COLO829 (cell line): ENCODE data around the gene PHACTR1.

Experiments used
- DNase-seq: peaks from one replicate; pipeline ENCODE4 v3.0.0; 2012; ENCODE audit warnings: low spot score

PHACTR1 gene

DNA sequence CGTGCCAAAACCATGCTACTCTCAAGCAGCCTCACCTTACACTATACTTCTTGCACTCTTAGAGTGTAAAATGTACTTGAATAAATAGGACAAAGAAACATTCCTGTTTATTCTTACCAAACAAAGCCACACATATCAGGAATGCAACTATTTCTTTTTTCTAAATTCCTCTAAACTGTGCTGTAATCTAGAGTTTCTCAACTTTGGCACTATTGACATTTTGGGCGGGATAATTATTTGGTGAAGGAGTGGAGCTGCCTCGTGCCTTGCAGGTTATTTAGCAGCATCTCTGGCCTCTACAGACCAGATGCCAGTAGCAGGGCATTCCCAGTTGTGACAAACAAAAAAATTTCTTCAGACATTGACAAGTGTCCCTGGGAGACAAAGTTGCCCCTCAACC, 86.9 kb downstream of the PHACTR1 start:
- DNase-seq, result no peak

DNA sequence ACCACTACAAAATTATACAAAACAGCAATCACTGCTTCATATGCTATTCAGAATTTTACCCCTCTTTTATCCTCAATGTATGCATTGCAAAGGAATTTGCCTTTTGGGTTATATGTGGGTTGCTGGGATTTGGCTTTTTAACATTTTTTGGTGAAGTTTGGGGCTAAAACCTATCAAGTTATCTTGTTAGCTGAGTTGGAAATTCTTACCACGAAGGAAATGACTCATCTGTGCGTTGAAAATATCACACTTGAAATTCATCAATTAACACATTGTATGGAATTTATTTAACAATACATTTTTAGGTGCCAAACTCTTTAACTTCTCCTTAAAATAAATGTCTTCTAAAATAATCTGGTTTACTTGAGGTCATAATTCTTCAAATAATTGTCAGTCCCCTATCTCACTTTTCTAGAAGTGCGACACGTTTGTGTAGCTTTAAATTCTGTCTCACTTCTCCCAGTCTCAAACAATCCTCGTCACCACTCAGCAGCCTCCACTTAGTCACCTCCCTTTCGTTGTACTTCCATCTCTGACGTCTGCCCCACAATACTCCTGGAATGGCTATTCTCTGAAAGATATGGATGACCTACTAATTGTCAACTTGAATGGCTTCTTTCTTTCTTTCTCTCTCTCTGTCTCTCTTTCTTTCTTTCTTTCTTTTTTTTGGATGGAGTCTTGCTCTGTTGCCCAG, 88.5 kb downstream of the PHACTR1 start:
- peak; percentile 12 for DNase-seq

DNA sequence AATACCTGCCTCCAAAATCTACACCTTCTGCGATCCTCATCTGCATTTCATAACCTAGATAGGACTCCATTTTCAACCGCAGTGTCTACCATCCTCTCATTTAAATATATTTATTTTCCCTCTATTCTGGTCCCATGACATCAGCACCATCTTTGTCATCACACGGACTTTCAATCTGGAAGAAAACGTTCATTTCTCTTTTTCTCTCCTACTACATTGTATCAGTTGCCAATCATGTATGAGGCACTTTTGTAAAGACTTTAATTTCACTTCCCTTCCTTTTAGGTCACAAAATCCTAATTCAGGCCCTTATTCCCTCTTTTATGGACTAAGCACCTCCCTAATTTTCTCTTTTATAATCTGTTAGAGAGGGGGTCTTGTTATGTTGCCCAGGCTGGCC, 89.6 kb downstream of the PHACTR1 start:
- DNase-seq, result no peak

DNA sequence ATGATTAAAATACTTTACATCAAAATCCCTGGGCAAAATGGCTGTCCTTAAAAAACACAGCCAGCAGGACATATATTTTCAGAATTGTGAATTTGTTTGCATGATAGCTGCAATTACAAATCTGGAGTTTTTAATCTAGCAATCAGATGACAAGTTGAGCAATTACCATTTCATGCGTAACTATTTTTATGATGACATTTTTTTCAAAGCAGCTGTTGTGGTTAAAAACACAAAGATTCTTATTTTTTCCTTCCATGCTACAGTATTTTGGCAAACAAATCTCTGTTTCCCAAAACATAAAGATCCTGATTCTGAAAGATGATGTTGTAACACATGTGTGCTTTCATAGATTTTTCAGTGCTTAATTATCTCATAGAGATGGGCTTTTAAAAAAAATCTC, 90.2 kb downstream of the PHACTR1 start:
- DNase-seq, result no peak

DNA sequence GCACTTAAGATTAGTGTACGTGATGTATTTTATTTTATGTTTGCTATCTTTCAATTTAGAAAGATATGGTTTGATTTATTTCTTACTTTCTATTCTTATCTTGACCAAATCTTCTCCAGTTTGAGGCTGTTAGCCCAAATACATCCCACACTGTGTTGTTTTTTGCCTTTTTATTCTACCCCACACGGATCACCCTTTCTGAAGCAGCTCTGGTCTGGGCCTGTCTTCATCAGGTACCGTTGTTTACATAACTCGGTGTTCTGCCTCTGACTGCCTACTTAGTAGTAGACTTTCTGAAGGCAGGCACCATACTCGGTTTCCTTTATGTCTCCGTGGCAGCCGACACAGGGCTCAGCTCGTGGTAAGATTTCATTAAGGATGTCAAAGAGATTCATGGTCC, 95.0 kb downstream of the PHACTR1 start:
- no peak for DNase-seq

DNA sequence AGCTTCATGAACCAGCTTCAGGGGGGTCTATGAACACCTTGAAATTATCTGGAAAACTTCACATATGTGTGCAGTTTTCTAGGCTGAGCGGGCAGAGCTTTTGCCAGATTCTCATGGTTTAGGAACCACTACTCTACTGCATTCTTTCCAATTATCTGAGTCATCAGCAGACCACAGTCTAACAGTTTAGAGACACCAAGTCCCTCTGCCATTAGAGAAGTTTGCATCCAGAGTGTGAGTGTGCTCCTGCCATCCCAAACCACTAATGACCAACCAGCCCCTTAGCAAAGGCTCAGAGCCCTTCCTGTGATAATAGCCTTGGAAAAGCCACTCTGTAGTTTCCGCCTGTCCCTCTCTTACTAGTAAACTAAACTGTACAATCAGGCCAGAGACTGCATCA, 96.8 kb downstream of the PHACTR1 start:
- DNase-seq, result no peak

DNA sequence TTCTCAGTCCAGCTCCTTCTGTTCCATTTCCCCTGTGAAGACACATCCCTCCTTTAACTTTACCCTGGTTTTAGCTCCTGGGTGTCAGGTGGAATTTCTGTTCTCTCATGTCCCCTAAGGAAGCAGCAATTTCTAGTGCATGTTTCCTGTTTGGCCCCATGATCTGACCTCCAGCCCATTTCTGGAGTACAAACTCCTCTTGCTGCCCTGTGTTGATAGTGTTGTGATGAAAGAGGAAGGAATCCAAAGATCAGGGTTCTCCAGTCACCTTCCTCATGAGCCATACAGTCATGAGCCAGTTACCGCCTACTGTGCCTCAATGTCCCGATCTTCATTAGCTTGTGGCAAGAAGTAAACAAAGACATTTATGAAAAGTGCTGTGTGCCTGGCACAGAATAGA, 97.4 kb downstream of the PHACTR1 start:
- DNase-seq, result no peak

DNA sequence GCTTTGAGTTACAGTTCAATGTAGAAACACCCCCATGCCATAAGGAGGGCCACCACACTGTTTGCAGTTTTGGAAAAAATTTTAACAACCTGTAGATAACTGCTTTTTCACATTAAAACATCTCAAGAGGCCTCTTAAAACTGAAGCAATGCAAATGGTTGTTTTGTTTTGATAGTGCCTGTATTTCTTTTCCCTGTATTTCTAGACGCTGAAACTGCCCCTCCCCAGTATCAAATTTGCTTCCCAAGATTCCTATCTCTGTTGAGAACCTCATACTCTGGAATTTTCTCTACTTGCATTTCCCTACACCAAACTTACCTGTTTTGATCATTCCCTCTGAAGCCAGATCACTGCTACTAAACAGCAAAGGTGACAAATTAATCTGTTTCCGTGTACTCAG, 98.5 kb downstream of the PHACTR1 start:
- DNase-seq, result no peak

DNA sequence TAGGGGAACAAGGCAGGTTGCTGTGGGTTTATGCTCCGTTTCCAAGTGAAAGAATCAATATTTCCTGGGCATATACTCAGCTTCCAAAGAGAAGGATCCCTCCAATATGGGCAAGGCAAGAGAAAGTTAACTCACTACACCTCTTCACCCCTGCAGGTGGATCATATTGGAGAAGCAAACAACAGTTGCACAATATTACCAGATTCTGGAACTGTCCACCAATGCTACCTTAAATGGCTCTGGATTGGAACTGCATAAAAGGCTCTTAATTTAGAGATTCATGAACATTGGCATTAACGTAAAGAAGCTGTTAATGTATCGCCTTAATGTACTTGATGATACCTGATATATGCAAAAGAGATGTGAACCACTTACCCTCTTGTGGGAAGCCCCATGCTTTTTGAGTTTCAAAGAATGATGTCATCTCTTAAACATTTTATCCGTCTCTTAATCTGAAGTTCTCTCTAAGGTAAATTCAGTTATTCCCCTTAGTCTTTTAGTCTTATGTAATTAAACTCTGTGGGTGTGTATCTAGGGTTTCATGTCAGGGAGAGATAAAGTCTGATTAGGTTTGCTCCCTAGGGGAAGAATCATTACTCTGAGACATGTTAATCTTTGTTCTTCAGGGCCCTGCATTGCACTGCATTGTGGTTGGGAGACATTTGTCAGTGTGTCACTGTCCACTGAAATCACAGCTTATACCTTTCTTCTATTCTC, 99.5 kb downstream of the PHACTR1 start:
- no peak for DNase-seq

DNA sequence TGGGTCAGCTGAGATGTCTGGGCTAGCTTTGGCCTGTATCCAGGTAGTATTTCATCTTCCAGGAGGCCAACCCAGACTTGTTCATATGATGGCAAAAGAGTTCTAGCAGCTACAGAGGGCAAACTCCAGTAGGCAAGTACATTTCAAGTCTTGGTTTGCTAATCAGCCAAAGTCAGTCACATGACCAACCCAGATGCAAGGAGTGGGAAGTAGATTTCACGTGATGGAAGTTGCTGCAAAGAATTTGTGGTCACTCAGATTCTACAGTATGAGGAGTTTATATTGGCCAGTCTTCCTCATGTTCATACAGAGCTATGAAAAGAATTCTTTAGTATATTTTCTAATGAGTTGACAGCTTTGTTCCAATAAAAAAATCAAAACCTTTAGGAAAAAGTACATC, 101.8 kb downstream of the PHACTR1 start:
- no peak for DNase-seq

DNA sequence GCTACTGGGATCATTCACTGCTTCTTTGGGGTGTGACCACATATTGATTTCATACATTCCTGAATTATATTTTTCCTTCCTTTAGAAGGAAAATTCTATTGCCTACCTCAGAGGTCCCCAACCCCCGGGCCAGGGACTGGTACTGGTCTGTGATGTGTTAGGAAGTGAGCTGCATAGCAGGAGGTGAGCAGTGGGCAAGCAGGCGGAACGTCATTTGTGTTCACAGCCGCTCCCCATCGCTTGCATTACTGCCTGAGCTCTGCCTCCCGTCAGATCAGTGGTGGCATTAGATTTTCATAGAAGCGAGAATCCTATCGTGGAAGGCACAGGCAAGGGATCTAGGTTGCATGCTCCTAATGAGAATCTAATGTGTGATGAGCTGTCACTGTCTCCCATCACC, 107.3 kb downstream of the PHACTR1 start:
- no peak for DNase-seq

DNA sequence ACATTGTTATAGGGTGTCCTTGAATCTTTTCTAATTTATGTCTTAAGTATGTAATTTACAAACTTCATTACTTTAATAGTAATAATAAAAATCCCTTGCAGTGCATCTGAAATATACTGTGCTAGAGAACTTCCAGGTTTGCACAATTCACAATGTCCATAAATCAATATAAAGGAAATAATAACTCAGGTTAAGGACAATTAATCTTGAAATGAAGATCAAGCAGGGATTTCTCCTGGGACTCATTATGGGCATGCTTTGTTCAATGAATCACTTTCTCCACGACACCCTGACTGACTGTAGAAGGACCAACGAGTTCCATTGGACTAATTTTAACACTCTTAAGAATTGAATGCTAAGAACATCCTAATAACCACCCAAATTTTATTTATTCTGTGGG, 110.0 kb downstream of the PHACTR1 start:
- DNase-seq, result no peak

DNA sequence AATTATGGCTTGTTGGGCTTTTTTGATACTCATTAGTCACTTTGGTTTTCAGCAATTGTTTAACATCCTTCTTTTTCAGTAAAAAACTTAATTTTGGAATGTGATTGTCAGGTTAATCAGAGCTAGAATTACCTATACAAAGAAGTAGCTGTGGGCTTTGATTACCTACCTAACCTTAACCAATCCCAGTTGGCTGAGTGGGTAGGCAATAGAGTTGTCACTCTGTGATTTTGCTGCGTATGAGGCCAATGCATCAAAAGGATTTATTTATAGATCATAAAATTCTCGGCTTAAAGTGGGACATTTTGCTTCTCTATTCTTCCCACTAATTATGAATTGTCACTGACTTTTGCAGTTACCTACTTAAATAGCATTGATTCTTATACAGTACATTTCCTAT, 111.4 kb downstream of the PHACTR1 start:
- no peak for DNase-seq

DNA sequence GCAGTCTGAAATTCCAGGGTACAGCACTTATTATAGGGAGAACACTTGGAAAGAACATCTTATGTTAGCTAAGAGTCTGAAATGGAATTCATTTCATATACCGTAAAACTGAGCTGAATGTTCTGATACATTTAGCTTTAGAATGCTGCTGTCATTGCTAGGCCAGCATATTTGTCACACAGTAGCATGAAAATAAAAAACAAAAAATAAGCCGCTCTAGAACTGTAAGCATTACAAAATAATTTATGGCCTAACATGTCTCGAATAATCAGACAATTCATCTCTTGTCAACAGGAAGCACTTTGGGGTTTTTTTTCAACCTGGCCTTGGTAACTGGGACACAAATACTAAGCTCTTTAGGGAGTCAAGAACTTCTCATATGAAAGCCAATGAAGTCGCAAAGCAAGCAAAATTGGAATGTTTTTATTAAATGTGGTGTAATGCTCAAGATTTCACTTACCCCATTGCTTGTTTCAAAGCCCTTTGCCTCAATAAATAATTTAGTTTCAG, 115.7 kb downstream of the PHACTR1 start:
- DNase-seq, result no peak

DNA sequence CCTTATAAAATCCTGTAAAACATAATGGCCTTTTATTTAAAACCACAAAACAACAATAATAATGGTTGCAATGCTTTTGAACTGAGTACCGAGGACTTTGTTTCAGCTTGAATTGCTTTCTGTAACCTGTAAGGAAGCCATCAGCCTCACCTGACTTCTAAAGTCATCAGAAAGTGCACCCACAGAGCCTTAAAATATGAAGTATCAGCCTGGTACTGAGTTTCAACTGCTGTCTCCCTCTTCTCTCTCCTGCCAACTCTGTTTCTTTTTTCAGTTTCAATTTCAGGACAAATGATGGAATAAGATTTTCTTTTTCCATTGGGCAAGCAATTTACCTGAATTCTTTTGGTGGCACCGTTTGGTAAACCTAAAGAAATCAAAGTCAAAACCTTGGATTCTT, 119.4 kb downstream of the PHACTR1 start:
- no peak for DNase-seq

DNA sequence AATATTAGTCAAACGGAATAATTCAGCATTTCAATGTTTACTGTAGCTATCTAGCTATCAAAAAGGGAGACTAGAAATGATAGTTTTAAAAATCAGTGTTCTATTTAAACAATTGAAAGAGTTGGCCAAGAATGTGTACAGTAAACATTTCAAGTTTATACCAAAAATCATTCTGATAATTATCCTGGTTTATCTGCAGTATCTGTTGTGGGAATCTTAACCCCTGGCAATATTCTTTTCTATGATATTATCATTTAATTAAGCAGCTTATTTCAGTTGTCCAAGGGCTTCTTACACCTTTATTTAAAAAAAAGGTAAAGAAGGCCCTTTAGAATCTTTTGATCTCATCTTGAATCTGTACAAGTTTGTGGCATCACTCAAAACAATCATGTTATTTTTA, 125.1 kb downstream of the PHACTR1 start:
- DNase-seq, result no peak

DNA sequence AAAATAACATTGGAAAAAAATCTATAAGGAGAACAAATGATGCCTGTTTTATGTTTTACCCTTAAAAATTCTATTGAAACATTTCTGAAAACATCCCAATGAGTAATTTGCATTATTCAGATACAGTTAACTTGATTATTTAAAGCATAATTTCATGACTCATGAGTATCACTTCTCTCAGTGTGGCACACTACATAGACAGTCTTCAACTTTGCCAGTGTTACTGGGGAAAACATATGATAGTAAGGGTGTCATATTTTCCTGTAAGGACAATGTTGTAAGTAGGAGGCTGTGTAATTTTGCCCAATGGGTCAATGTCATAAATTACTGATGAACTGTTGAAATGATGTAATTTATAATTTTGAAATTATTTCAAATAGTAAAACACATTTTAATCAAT, 125.5 kb downstream of the PHACTR1 start:
- DNase-seq, result no peak

DNA sequence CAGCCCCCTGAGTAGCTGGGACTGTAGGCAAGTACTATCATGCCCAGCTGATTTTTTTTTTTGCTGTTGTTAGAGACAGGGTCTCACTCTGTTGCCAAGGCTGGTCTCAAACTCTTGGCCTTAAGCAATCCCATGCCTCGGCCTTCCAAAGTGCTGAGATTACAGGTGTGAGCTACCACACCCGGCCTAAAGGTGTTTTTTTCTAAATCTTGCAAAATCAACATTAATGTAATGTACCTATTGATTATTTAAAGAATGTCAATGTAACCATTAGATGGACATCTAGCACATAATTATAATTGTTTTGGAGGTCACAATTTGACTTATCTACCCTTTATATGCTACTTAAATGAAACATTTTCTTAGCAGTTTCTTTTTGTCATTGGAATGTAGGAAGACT, 126.1 kb downstream of the PHACTR1 start:
- no peak for DNase-seq

DNA sequence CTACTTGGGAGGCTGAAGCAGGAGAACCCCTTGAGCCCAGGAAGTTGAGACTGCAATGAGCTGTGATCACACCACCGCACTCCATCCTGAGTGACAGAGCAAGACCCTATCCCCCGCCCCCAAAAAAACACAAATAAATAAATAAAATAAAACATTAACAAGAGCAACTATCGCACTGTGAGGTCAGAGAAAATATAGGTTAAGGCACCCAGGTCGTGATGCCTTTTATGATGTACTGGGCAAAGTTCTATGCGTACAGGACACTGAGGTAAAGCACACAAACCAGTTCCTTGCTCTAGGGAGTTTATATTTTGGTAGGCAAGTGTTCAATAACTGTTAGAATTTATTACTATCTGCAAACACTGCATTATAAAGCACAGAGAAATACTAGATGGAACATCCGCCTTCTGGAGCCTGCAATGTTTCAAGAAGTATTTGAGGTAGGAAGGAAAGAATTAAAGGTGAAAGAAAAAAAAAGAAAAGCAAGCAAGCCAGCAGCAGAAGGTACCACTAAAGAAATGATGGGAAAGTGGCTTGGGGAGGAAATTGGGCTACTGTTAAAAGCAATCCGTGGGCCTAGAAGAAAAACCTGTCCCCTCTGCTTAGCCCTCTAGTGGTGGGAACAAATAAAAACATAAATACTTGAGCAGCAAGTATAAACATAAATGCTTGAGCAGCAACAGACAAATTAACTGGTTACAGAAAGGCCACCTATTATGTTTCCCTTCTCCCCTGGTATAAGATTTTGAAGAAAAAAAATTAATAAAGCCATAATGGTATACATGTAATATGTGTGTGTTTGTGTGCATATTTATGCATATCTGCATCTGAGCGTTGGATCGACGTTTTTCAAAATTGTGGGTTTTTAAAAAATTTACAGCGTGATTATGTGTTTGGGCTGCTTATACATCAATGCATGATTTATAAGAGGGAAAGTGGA, 128.0 kb downstream of the PHACTR1 start:
- peak; percentile 19 for DNase-seq

DNA sequence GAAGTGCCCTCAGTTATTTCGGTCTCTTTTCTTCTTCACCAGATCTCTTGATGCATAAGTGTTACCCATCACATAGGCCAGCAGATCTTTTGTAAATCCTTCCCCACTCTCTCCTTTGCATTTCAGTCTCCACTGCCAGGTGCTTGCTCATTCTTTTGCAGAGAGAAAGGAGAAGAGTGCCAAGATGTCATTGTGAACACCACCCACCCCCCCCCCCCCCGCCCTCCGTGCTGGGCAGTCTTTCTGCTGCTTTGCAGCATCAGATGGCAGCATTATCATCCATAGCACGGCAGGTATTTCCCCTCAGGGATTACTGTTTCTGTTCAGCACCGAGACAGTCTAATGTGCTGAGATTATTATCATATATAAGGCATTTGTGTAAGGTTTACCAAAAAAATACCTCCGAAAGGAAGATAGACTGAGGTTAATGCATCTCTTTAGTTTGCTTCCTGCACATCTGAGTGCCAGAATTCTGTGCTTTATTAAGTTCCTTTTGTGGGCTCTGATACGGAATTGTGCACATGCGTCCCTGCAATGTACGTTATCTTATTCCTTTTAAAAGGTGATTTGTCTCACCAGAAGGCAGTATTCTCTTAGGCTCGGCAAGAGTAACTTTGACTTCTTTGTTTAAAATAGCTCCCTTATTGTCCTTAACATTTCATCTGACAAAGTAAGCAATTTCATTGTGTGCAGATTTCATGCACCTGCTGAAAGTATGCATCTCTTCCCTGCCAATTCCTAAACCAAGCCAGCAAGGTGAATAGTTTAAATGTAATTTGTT, 128.8 kb downstream of the PHACTR1 start:
- no peak for DNase-seq

DNA sequence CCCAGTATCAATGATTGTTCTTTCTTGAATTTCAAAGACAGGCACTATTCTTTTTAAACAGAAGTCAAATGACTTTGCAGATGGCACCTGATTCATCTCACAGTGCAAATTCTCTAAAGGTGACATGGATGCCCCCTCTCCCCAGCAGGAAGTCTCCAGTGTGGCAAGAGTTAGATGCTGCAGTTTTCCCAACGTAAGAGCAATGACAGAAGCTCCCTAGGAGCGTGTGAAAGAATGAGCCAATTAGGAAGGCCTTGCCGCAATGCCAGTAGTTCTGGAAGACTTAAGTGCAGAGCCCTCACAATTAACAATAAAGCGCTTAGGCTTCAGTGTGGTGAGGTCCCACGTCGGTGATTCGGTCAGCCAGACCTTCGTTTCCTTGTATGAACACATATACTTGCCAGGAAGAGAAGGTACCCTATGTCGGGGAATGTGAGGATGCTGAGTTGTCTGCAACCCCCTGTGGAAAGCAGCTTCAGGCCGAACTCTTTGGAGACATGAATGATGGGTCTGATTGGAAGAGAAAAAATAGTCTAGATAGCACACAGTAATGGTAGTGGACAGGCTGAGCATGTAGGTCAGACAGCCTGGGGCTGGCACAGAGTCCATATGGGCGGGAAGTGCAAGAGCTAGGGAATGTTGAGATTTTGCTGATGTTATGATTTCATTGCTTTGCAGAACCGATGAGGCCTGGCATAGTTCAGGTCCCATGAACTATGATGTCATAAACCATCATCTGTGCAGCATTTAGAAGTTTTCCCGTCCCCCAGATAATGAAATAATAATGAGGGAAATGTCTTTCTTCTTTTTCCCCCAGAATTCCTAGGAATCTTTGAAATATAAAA, 132.6 kb downstream of the PHACTR1 start:
- DNase-seq, result no peak
